K562 (cell line): Measurements from ENCODE around the gene KHSRP. TPM values are rescaled to one million over a fixed set of nuclear protein-coding genes. Genes with fewer than 3 reads are reported as not detected.
A peak's percentile ranks its signal among the peaks of the same experiment; 100 is the strongest.

ENCODE experiments used
- AFF4 ChIP-seq: sonication (generic); formaldehyde crosslinking; IDR thresholded peaks from 2 replicates; pipeline ENCODE4 v1.8.0; 2023; ENCODE audit warnings: mild to moderate bottlenecking, missing genetic modification reagents
- ARHGAP35 ChIP-seq: fragments of 450-650 bp; IDR thresholded peaks from 2 replicates; pipeline ENCODE4 v1.6.1; 2018; ENCODE audit not compliant: partially characterized antibody
- CHCHD3 ChIP-seq: fragments of 250-450 bp; sonication (Bioruptor Pico); IDR thresholded peaks from 2 replicates; pipeline ENCODE4 v2.1.2; 2022; ENCODE audit warnings: mild to moderate bottlenecking
- FOXJ3 ChIP-seq: sonication (generic); formaldehyde crosslinking; IDR thresholded peaks from 2 replicates; pipeline ENCODE4 v1.4.0; 2020; ENCODE audit warnings: mild to moderate bottlenecking, missing genetic modification reagents
- FOXP4 ChIP-seq: sonication (generic); formaldehyde crosslinking; IDR thresholded peaks from 2 replicates; pipeline ENCODE4 v1.8.0; 2022; ENCODE audit warnings: mild to moderate bottlenecking, missing genetic modification reagents, borderline replicate concordance
- HDAC8 ChIP-seq: fragments of 450-650 bp; IDR thresholded peaks from 2 replicates; pipeline ENCODE4 v1.6.1; 2016; ENCODE audit warnings: mild to moderate bottlenecking, missing genetic modification characterization, moderate library complexity, missing compliant biosample characterization
- HEY1 ChIP-seq: fragments of 250-450 bp; sonication (Bioruptor Pico); IDR thresholded peaks from 2 replicates; pipeline ENCODE4 v1.5.0; 2020; ENCODE audit warnings: mild to moderate bottlenecking, moderate library complexity, borderline replicate concordance
- MAX ChIP-seq: sonication (generic); formaldehyde crosslinking; IDR thresholded peaks from 2 replicates; pipeline ENCODE4 v1.9.0; 2022; ENCODE audit warnings: mild to moderate bottlenecking, missing genetic modification reagents
- PHF21A ChIP-seq: fragments of 450-650 bp; IDR thresholded peaks from 2 replicates; pipeline ENCODE4 v1.6.1; 2017; ENCODE audit warnings: low read depth, borderline replicate concordance
- SMAD4 ChIP-seq: fragments of 250-450 bp; sonication (Bioruptor Pico); conservative IDR thresholded peaks from 2 replicates; pipeline ENCODE4 v1.8.0; 2021; ENCODE audit warnings: inconsistent platforms, mild to moderate bottlenecking, moderate library complexity
- SPI1 ChIP-seq: IDR thresholded peaks from 2 replicates; pipeline ENCODE4 v1.6.1; 2011; ENCODE audit warnings: low read depth, low read length, control low read depth, borderline replicate concordance
- ZBTB33 ChIP-seq: sonication (generic); formaldehyde crosslinking; IDR thresholded peaks from 2 replicates; pipeline ENCODE4 v1.8.1; 2023; ENCODE audit warnings: mild to moderate bottlenecking, missing genetic modification reagents
- ZNF239 ChIP-seq: fragments of 250-450 bp; sonication (Bioruptor Pico); IDR thresholded peaks from 2 replicates; pipeline ENCODE4 v1.4.0; 2020; ENCODE audit warnings: mild to moderate bottlenecking
- ZNF395 ChIP-seq: fragments of 200-800 bp; sonication (Bioruptor generic); IDR thresholded peaks from 2 replicates; pipeline ENCODE4 v1.6.1; 2017; ENCODE audit warnings: missing genetic modification characterization, missing compliant biosample characterization
- ZNF644 ChIP-seq: fragments of 200-800 bp; sonication (Bioruptor generic); IDR thresholded peaks from 2 replicates; pipeline ENCODE4 v1.6.1; 2016; ENCODE audit warnings: low read depth, missing genetic modification characterization, missing compliant biosample characterization
- ZNF707 ChIP-seq: fragments of 250-450 bp; sonication (Bioruptor Pico); conservative IDR thresholded peaks from 2 replicates; pipeline ENCODE4 v1.8.0; 2022; ENCODE audit warnings: inconsistent platforms, mild to moderate bottlenecking, moderate library complexity
- ZNF830 ChIP-seq: fragments of 250-450 bp; sonication (Bioruptor Pico); IDR thresholded peaks from 2 replicates; pipeline ENCODE4 v1.5.0; 2021; ENCODE audit warnings: mild to moderate bottlenecking
- polyA plus RNA-seq, 8 experiments: library from polyadenylated mRNA; depleted of rRNA in 4 of 8; stranded (reverse) in 5 of 8; unstranded in 3 of 8; fragments of >200 nt; fragmentation: Nextera tagmentation in 2 of 8; fragmentation: Illumina TruSeq in 1 of 8; extraction: Ambion mirVana in 2 of 8; extraction: Trizol in 1 of 8; gene quantifications; 2 replicates each; pipeline versions ENCODE4 v1.2.1 to v1.2.3, GENCODE V29; 2011 to 2014; ENCODE audit warnings: inconsistent platforms in 1 of 8, missing spikeins in 1 of 8
- total RNA-seq, 7 experiments: library from RNA; depleted of rRNA in 6 of 7; stranded (reverse); fragments of >200 nt in 6 of 7; fragmentation: Illumina TruSeq in 2 of 7; extraction: Trizol in 2 of 7; gene quantifications; 2 replicates each; pipeline versions ENCODE4 v1.2.1 to v1.2.3, GENCODE V29; 2011 to 2021; ENCODE audit warnings: low replicate concordance in 1 of 7

The KHSRP gene
- total and polyA plus RNA-seq, 9 of the 15 experiments (the other 6 are each of a cell fraction or from before 2014, with no cell fraction given): 4.2 to 564 (median 139) TPM

- TF ChIP-seq ZNF239 (CRISPR knock-in tag) (no peak), ZNF830 (CRISPR knock-in tag) (no peak), ZNF395 (CRISPR knock-in tag) (0 out of 2 replicates have a peak, but pooled peaks have one; percentile 7), PHF21A (0 out of 2 replicates have a peak, but pooled peaks have one; percentile 53), FOXP4 (no peak), CHCHD3 (CRISPR knock-in tag) (no peak), ARHGAP35 (no peak), AFF4 (CRISPR knock-in tag) (peak; percentile 90), HDAC8 (tag) (no peak), SMAD4 (no peak), ZBTB33 (CRISPR knock-in tag) (peak; percentile 67), FOXJ3 (CRISPR knock-in tag) (no peak), ZNF644 (tag) (no peak), SPI1 (peak; percentile 53; the same call in 1 of the 2 replicates), ZNF707 (CRISPR knock-in tag) (no peak), MAX (0 out of 2 replicates have a peak, but pooled peaks have one; percentile 40), HEY1 (CRISPR knock-in tag) (no peak)
Observed at GRCh38 chr19:6460099-6460884, 35.7 kb upstream of the KHSRP start (continued).
